GM21619 (cell line): ENCODE results near the gene AZGP1.
A peak's percentile ranks its signal among the peaks of the same experiment; 100 is the strongest.
"Not testable (repeated sequence)": the region's sequence is repeated elsewhere in the genome, so short reads cannot be mapped to it uniquely, and the experiment has no call there.

Experiments used
- ATAC-seq: cut with Tn5 transposase; IDR thresholded peaks from one replicate; pipeline ENCODE4 v1.9.1; 2021; ENCODE audit not compliant: unreplicated experiment

The AZGP1 gene

GRCh38 chr7:99997545-99998137, 21.8 kb upstream of the AZGP1 start:
- no peak for ATAC-seq

GRCh38 chr7:99996755-99997544, 21.1 kb upstream of the AZGP1 start:
- ATAC-seq = no peak

DNA sequence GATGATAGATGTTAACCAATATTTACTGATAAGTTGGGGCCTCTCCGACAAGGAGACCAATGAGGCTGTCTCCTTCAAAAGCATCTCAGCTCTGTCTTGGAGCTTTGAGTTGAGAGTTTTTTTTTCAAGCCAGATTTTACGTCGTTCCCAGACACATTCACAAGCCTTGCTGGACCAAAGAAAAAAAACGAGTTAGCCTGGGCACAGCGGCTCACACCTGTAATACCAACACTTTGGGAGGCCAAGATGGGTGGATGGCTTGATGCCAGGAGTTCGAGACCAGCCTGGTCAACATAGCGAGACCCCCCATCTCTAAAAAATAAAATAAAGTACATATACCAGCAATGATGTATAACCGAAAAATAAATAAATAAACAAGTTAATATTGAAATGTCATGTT, 19.0 kb upstream of the AZGP1 start:
- no peak for ATAC-seq

GRCh38 chr7:99992330-99993038, 16.7 kb upstream of the AZGP1 start:
- ATAC-seq = no peak

- ATAC-seq = not testable (repeated sequence)
These were observed 15.7 kb upstream of the AZGP1 start for GRCh38 chr7:99991543-99991942.

DNA sequence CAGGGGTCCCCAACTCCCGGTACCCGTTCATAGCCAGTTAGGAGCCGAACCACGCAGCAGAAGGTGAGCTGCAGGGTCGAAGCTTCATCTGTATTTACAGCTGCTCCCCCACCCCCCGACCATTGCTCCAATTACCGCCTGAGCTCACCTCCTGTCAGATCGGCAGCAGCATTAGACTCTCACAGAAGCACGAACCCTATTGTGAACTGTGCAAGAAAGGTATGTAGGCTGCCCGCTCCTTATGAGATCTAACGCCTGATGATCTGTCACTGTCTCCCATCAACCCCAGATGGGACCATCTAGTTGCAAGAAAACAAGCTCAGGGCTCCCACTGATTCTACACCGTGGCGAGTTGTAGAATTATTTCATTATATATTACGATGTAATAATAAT, 14.6 kb upstream of the AZGP1 start:
- no peak for ATAC-seq

- no peak for ATAC-seq
These were observed 12.0 kb upstream of the AZGP1 start for GRCh38 chr7:99987846-99988245.

DNA sequence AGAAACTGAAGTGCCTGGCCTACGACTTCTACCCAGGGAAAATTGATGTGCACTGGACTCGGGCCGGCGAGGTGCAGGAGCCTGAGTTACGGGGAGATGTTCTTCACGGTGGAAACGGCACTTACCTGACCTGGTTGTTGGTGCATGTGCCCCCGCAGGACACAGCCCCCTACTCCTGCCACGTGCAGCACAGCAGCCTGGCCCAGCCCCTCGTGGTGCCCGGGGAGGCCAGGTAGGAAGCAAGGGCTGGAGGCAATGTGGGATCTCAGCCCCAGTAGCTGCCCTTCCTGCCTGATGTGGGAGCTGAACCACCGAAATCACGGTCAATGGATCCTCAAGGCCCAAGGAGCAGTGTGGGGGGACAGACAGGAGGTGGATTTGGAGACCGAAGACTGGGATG, 11.5 kb upstream of the AZGP1 start:
- ATAC-seq = not testable (repeated sequence)

DNA sequence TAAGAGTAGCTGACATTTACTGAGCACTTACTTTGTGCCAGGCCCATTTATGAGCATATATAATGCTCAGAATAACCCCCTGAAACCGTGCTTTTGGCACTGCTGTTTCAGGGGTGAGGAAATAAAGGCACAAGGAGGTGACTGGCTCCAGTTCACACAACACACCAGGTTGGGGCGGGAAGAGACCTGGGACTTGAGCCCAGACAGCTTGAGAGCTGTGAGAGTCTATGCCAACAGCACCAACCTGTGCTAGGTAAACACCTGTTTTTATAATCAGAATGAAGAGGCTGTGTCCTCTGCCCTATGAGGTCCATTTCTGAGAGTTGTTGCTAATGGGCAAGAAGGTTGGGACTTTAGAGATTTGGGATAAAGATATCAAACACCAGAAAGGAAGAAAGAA, 8.8 kb upstream of the AZGP1 start:
- no peak for ATAC-seq

GRCh38 chr7:99981066-99981465, 5.2 kb upstream of the AZGP1 start:
- not testable (repeated sequence) for ATAC-seq

DNA sequence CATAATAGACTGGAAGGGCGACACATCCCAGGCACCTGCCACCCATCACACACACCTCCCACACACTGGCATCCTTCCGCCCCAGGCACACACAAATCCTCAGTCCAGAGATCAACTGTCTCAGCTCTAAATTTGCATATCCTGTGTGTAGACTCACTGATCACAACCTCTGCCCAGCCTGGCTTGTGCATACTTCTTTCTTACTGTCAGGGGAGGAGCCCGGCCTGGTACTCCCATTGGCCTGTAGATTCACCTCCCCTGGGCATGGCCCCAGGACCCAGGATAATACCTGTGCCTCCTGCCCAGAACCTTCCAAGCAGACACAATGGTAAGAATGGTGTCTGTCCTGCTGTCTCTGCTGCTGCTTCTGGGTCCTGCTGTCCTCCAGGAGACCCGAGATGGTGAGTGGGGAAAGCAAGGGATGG, 4.6 kb upstream of the AZGP1 start:
- ATAC-seq = not testable (repeated sequence)

GRCh38 chr7:99979814-99980225, 4.0 kb upstream of the AZGP1 start:
- ATAC-seq = peak; percentile 48

- no peak for ATAC-seq
These were observed 795 bp upstream of the AZGP1 start for GRCh38 chr7:99976626-99977025.

- ATAC-seq = no peak
These were observed 1.1 kb downstream of the AZGP1 start for GRCh38 chr7:99974681-99975080.

- not testable (repeated sequence) for ATAC-seq
These were observed 2.0 kb downstream of the AZGP1 start for GRCh38 chr7:99973817-99974216.

GRCh38 chr7:99971242-99971641, 4.6 kb downstream of the AZGP1 start:
- no peak for ATAC-seq

DNA sequence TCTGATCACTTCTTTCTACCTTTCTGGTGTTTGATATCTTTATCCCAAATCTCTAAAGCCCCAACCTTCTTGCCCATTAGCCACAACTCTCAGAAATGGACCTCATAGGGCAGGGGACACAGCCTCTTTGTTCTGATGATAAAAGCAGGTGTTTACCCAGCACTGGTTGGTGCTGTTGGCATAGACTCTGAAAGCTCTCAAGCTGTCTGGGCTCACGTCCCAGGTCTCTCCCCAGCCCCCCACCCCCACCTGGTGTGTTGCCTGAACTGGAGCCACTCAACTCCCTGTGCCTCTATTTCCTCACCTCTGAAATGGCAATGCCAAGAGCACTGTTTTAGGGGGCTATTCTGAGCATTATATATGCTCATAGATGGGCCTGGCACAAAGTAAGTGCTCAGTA, 6.0 kb downstream of the AZGP1 start:
- ATAC-seq = not testable (repeated sequence)

- no peak for ATAC-seq
These were observed 6.5 kb downstream of the AZGP1 start for GRCh38 chr7:99969298-99969697.

DNA sequence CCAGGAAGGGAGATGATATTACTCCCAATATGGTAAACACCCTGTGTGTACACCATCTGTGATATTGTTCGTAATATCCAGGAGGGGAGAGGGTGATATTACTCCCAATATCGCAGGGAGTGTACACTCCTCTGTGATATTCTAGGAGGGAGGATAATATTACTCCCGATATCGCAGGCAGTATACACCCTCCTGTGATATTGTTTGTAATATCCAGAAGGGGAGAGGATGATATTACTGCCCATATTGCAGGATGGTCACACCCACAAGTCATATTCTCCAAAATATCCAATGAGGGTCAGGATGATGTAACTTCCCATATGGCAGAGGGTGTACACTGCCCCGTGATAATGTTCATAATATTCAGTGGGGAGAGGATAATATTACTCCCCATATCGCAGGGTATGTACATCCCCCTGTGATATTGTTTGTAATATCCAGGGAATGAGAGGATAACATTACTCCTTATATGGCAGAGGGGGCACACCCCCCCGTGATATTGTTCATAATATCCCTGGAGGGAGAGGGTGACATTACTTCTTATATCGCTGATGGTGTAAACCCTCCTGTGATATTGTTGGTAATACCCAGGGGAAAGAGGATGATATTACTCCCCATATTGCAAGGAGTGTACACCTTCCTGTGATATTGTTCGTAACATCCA, 17.1 kb downstream of the AZGP1 start:
- ATAC-seq = no peak

DNA sequence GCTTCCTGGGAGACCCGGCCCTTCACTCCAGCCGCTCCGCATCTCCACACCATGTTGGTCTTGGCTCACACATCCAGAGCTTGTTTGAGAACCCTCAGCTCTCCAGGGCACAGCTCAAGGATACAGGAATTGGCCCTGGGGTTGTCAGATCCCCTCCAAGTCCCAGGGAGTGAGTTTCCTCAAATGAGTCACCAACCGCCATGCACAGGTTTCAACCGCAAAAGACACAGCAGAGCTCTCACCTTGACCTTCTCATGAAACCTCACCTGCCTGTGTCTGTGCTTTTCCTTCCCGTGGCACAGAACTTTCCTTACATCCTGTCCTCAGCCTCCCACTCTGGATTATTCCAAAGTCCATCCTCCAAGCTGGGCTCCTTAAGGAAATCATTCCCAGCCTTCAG, 20.6 kb downstream of the AZGP1 start:
- no peak for ATAC-seq

DNA sequence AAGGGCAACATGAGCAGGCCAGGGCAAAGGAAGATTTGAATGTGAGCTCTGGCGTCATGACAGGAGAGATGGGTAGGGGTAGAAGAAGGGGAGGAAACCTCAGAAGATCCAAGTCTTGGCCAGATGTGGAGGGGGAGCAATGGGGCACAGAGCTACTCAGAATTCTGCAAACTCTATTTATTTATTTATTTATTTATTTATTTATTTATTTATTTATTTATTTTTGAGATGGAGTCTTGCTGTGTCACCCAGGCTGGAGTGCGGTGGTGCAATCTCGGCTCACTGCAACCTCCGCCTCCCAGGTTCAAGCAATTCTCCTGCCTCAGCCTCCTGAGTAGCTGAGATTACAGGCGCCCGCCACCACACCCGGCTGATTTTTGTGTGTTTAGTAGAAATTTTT, 21.2 kb downstream of the AZGP1 start:
- ATAC-seq = not testable (repeated sequence)
